HG03103 (cell line): ENCODE results near the gene DRC1.

Source experiments
- ATAC-seq: cut with Tn5 transposase; IDR thresholded peaks from one replicate; pipeline ENCODE4 v1.9.1; 2021; ENCODE audit warnings: low read depth; ENCODE audit not compliant: unreplicated experiment

DRC1 gene

DNA sequence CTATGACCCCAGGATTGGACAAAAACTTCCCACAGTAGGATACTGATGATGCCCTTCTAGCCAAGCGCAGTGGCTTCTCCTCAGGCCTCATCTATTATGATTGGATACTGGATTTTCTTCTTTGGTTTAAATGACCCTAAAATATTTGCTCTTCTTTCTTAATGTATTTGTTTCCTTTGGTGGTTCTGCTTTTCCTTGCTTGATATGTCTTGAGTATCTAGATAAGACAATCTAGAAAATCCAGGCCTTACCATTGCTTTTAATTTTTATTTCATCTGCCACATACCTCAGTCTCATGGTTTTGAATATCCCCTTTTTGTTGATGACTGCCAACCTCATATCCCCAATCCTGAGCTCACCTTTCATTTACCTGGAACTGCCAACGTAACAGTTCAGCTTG is 40.6 kb downstream of the DRC1 start:
- no peak for ATAC-seq

DNA sequence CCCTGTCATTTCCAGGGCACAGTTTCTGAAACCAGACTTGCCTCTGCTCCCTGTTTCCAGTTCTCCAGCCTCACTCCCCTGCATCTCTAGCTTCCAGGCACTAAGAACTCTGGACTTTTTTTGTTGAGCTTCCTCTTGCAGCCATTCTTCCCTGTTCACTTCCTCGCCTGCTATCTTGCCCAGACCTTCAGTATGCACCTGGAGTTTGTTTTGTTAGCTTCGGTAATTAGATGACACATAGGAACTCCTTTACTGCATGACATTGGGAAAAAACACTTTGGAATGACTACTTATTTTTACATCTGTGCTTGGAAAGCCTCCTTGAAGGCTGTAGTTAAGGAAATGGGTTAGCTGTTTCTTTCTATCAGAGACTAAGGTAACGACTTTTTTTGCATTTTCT is 41.0 kb downstream of the DRC1 start:
- no peak for ATAC-seq

DNA sequence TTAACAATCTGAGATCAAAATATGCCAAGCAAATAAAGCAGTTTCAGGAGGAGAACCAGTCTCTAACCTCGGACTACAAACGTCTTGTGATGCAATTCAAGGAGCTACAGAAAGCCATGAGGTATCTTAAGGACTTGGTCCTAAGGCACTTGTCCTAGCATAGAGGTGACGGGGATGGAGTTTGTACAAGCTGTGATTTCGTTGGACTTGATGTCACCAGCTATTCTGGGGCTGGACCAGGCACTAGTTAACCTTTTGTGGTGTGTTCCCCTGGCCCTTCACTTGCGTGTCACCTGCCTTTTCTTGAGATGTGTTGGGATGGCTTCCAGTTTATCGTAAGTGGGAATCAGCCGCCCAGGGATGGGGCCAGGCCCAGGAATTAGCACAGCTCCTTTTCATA is 42.5 kb downstream of the DRC1 start:
- ATAC-seq: no peak

DNA sequence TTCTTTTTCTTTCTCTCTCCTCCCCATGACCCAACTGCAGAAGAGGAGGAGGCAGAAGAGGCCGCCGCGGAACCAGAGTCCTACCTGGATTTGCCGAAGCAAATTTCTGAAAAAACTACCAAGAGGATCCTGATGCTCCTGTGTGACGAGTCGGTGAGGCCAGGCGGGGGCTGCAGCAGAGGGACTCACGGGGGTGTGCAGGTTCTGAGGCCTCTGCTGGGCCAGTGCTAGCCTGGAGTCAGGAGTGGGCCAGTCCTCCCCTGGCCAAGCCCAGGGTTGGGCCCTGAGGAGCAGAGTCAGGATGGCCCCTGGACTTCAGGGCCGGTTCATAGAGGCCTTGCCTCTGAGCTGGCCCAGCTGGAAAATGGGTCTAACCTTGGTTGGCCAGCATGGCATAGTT is 46.9 kb downstream of the DRC1 start:
- ATAC-seq: no peak

DNA sequence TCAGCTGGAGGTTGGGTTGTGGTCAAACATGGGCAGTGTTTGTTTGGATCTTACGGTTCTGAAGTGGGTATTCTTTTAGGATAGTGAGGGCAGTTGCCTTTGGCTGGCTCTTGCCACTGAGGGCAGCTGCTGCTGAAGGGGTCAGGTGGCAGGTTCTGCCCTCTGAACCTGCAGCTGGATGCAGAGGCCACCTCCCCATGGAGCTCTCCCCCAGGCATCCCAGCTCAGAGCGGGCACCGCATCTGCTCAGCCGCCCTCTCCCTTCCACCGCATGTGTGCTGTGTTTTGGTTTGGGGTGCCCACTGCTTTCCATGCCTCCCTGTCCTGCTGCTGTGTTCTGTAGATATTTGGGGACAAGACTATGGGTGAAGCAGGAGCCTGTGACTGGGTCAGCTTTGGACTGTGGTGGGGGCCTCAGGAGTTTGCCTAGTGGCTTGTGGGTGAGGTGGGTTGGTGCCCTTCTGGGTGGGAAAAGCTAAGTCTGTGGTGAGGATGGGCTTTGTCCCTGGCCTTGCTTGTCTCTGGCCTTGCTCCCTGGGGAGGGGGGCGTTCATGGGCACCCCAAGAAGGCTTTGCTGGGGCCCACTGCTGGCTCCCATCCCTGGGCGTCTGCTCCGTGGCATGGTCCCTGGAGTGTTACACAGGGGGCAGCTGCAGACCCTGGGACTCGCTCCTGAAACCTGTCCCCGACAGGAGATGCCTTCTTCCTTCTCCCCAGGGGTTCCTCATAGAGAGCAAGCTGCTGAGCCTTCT is 47.7 kb downstream of the DRC1 start:
- no peak for ATAC-seq

DNA sequence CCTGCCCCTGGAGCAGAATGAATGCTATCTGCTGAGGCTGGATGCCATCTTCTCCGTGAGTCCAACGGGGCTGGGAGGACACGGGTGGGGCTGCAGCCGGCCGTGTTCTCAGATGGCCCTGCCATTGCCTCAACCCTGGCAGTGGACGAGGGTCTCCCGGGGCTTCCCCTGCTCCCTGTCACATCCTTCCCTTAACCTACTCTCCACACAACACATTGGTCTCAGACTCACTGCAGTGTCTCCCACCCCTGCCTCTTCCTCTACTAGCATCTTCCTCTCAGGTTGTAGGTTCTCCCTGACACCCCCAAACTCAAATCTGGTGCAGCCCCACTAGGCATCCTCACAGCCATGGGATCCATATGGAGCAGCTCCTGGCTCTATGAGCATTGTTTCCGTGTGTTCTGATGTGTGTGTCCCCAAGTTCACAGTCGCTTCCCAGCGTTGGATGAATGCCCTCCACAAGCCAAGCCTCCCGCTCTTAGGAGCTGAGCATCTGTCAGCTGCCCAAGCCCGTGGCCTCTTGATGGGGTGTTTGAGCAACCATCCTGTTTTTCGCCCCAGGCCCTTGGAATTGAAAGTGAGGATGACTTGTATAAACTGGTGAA is 48.4 kb downstream of the DRC1 start:
- no peak for ATAC-seq

DNA sequence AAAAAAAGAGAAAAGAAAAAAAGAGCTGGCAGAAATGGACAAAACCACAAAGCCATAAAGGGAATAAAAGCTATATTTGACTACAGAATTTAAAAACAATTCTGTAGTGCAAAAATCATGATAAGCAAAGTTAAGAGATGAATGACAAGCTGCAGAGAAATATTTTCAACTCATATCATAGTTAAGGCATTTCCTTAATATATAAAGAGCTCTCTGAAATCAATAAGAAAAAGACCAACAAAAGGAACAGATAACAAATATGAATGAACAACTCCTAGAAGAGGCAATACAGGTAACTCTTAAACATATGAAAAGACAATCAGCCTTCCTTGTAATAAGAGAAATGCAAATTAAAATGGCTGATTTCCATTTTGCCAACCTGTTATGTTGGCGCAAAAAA is 50.0 kb downstream of the DRC1 start:
- ATAC-seq: no peak

DNA sequence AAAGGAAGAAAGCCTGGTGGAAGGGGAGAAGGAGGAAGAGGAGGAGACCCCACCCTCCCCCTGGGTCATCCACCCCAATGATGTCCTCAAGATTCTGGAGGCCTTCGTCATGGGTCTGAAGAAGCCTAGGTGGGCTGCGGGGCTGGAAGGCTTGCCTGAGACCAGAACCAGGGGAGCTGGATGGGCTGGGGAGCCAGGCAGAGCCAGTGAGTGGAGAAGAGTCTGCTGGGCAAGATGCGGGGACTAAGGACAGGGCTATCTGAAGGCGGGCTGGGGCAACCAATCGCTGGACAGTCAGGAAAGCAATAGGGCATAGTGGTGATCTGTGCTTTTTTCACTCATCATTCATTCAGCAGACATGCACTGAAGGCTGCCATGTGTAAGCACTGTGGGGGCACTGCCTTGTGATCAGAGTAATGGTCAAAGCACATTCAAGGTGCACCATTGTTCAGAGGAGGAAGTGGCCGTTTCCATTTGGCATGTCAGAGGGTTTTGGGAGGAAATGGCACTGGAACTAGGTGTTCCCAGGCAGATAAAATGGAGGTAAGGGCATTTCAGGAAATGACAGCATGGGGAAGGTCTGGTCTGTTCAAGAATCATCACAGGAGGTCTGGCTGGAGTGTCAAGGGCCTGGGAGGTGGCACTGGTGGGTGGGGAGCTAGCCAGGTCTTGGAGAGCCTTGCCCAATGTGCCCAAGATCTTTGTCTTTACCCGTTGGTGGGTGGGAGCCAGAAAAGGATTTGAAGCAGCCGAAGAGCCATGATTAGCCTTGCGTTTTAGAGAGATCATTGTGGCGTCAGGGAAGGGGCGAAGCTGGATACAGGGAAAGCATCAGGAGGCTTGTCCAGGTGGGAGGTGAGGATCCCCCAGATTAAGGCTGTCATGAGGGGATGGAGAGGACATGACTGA is 52.0 kb downstream of the DRC1 start:
- ATAC-seq: no peak

DNA sequence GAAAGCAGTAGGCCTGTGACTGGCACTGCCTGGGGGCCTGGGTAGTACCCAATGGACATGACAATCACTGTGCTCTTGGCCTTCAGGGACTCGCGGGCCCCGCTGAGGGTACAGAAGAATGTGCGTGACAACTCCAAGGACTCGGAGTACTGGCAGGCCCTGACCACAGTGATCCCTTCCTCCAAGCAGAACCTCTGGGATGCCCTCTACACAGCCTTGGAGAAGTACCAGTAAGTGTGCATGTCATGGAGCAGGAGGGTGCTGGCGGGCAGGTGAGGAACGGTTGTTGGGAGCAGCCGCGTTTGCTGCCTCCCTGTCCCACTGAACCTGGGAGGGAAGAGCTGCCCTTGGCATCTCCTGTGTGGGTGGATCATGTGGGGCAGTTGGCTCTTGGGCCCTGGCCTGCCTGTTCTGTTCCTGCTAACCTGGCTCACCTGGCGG is 52.9 kb downstream of the DRC1 start:
- ATAC-seq: no peak

DNA sequence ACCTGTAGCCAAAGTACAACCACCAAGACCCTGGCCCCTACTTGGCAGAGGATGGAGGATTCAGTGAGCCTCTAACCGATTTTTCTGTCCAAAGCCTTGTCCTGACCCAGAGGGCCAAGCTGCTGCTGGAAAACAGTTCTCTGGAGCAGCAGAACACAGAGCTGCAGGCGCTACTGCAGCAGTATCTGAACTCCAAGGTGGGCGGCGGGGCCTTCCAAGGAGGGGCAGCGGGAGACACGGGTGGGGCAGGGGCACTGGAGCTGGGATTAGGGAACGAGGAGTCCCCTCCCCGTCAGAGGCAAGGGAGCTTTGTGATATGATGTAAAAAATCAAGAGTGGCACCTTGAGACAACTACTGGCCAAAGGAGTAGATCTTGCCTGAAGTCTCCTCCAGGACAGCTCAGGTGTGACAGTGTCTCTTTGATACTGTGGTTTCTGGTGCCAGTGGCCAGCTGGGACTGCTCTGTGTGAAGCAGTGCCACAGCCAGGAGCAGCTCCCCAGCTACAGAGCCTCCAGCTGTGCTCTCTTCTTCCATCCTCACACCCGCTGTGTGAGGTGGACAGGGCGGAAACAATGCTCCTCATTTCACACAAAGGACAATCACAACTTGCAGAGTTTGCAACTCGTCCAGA is 53.4 kb downstream of the DRC1 start:
- no peak for ATAC-seq

DNA sequence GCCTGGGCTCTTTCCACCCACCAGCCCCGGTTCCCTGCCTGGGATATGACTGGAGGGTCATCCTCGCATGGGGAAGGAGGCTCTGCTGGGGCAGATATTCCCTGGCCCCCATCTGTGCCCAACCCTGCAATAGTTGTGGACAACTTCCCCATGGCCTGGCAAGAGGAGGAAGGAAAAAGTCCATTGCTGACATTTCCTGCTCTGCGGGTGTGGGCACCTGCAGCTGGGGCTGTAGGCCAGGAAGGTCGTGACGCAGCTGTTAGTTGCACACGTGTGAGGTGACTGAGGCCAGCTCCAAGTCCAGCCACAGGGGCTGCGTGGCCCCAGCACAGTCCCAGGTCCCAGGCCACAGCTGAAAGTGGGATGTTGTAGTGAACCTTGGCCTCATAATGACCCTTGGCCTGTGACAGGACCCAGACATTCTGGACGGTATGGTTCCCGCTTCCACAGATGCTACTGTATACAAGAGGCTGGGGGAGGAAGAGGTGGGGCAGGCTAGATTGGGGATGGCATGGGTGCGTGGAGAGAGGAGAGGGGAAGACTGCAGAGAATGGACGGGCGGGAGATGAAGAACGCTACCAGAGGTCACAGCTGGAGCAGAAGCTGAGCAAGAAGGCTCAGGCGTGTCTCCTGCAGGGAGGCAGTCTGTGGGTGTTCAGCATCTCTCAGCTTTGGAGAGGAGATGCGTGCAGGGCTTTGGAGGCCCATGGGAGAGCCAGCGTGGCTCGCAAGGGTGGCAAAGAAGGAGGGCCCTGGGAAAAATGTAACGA is 54.1 kb downstream of the DRC1 start:
- ATAC-seq: no peak

DNA sequence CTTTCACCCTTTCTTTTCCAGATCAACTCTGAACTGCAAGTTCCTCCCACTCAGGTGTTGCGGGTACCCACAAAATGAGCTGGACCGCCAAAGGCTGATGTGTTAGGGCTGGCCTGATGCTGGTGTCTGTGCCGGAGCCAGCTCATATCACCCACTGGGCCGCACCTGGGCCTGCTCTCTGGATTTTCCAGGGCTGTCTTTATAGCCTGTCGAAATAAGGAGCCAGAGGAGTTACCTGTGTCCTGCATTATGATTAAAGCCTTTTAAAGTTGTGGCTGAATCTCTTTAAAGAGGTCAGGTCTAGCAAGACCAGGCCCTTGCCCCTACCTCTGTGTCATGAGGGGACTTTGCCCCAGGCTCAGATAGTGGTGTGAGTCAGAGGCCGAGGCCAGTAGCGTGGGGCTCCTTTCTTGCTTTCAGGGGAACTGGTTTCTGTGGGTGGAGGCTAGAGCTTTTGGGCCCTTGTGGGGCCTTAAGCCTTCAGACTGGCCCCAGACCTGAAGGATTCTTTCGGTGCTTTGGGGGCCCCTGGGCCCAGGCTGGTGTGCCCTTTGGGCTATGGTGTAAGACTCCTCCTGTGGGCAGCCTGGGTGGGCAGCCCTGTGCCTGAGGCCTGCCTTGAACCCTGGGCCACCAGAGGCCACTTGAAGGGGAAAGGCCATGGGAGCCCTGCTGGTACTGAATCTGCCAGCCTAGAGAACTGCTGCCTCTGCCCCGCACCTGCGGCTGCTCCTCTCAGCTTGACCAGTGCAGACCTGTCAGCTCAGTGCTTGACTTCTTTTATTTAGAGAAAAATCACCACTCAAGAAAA is 54.9 kb downstream of the DRC1 start:
- no peak for ATAC-seq

DNA sequence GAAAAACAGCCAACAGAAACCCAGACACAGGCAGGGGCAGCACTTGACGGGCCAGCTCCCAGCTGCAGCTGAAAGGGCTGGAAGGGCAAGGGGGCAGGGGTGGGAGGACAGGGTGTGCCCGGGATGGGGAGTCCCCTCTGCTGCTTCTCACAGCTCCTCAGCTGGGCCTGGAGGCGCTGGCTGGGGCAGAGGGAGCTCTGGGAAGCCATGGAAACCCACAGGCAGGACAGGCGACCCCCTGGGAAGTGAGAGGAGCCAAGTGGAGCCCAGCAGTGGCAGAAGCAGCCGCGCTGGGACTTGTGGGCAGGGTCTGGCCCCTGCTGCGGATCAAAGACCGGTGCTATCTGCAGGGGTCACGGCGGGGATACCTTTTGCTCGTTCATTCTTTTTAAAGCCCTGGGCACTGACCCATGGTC is 55.5 kb downstream of the DRC1 start:
- ATAC-seq: no peak

DNA sequence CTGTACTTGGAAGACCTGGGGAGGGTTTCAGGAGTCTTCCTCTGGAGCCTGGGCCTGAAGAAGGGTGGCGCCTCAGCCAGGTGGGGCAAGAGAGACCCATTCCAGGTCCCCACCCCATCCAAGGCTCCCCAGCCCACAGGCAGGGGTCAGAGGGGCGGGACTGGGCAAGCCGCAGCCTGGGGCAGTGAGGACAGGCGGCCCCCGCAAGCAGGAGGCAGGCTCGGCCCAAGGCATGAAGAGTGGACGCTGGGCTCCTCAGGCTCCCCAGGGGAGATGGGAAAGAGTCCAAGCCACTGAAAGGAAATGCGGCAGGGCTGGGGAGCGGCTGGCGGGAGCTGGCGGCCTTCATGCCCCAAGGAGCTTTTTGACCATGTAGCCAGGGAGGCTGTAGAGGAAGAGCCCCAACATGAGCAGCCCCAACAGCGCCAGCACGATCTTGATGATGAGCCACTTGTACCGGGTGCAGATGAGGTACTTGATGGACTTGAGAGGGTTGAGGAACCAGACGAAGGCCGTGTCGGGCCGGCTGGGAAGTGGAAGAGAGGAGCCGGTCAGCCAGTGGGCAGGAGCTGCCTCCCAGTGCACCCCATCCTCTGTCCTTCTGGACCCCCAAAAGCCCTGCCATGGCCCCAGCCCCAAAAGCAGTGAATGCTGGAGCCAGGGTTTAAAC is 56.1 kb downstream of the DRC1 start:
- no peak for ATAC-seq

DNA sequence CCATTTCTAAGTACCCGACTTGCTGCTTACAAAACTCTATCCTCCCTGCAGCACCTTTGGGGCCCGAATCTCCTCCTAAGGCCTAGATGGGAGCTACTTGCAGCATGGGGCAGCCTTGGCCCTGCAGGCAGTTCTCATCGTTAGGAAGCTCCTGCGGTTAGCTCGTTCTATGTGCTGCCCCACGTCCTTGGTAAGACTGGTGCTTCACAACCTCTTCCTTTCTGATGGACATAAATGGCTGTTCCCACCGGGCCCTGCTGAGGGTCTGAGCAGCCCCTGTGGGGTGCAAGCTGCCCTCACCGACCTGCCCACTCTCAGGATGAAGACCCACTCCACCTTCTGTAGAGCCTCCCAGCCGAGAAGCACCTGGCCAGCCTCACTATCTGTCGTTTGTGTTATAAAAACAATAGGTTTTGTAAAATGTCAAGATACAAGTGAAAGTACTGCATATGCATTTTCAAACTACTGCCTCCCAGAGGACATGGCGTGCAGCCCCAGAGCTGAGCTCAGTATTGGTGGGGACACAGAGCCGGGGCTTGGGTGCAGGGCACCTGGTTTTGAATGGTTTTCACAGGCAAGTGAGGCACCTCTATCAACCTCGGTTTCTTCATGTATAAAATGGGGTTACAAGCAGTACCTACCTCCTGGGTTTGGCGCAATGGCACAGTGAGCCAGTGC is 56.8 kb downstream of the DRC1 start:
- no peak for ATAC-seq

DNA sequence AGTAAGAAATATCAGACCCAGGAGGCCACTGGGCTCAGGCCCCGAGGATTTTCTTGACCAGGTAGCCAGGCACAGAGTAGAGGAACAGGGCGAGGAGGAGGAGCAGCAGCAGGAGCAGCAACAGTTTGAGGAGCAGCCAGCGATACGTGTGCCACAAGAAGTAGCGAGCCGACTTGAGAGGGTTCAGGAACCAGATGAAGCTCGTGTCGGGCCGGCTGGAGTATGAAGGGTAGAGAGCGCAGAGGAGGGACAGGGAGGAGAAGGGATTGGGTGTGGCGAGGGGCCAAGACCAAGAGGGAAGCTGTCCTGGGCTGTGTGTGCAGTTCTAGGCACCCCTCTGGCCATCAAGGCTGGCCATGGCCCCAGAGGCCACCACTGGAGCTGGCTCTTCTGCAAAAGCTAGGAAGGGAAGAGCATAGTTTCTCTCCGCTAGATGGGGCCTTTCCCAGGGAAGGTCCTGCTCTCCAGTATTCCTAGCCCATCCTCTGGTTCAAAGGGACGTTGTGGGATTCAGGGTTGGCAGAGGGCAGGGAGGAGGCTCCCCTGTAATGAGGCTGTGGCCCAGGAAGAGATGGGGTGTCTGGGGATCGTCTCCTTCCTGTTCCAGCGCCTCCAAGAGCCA is 58.4 kb downstream of the DRC1 start:
- no peak for ATAC-seq

DNA sequence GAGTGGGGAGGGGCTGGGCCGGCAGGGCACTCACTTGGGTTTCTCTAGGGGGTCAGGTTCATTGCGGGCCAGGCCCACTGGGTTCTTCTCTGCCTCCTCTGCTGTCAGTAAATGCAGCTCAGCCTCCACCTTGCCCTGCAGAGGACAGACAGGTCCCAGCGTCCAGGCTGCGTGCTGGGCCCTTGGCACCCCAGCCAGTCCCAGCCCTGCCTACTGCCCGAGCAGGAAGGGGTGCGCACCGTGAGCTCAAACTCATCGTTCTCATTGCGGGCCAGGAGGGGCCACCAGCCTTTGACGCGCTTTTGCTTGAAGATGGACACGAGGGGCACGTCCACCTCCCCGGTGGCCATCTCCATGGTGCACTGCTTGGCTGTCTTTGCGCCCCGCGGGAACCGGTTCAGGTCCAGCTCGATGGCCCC is 58.9 kb downstream of the DRC1 start:
- ATAC-seq: no peak

DNA sequence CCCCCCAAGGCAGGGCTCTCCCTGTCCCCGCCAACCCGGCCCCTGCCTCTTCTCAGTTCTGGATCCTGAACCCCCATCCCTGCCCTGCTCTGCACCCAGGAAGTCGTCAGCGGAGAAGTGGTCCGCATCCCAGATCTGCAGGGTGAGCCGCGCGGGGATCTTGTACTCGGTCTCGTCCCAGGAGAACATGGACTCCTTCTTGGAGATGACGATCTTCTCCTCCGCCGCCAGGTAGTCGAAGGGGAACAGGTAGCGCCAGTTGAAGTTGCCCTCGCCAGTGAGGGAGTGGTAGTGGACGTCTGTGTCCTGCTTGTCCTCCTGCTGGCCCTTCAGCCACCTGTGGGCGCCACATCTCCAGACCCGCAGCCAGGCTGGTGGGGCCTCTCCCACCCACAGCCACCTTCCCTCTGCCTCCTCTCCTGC is 59.9 kb downstream of the DRC1 start:
- ATAC-seq: no peak
